ENCODE results near the gene CCDC38.

CCDC38 gene

GRCh38 chr12:95963096-95963495, 20.7 kb upstream of the CCDC38 start:
- FAIRE-seq (no peak), DNase-seq (ENCODE audit: extremely low spot score, insufficient read length, low read depth) (no peak)

- no peak for DNase-seq (ENCODE audit: extremely low spot score, insufficient read length, low read depth)
- no peak for FAIRE-seq
Observed at GRCh38 chr12:95962222-95962621, 19.8 kb upstream of the CCDC38 start.

- no peak for FAIRE-seq
- DNase-seq (ENCODE audit: extremely low spot score, insufficient read length, low read depth) = no peak
Observed at GRCh38 chr12:95960241-95960640, 17.8 kb upstream of the CCDC38 start.

GRCh38 chr12:95959107-95959506, 16.7 kb upstream of the CCDC38 start:
- FAIRE-seq = no peak
- DNase-seq (ENCODE audit: extremely low spot score, insufficient read length, low read depth) = no peak

GRCh38 chr12:95956557-95957145, 14.2 kb upstream of the CCDC38 start:
- no peak for FAIRE-seq
- DNase-seq (ENCODE audit: extremely low spot score, insufficient read length, low read depth) = no peak

- DNase-seq (ENCODE audit: extremely low spot score, insufficient read length, low read depth) = no peak
- no peak for FAIRE-seq
Observed at GRCh38 chr12:95955549-95956159, 13.2 kb upstream of the CCDC38 start.

GRCh38 chr12:95953000-95953399, 10.6 kb upstream of the CCDC38 start:
- no peak for DNase-seq (ENCODE audit: extremely low spot score, insufficient read length, low read depth)
- FAIRE-seq = no peak

GRCh38 chr12:95951515-95951914, 9.1 kb upstream of the CCDC38 start:
- DNase-seq (ENCODE audit: extremely low spot score, insufficient read length, low read depth) = no peak
- FAIRE-seq = no peak

- DNase-seq (ENCODE audit: extremely low spot score, insufficient read length, low read depth) (no peak), FAIRE-seq (no peak)
Observed at GRCh38 chr12:95949477-95950206, 7.2 kb upstream of the CCDC38 start.

- DNase-seq (ENCODE audit: extremely low spot score, insufficient read length, low read depth) (no peak), FAIRE-seq (no peak)
Observed at GRCh38 chr12:95944108-95944704, 1.8 kb upstream of the CCDC38 start.

GRCh38 chr12:95943330-95943842, 972 bp upstream of the CCDC38 start, which contains the start of gene AMDHD1:
TSS of gene AMDHD1 (plus strand) at chr12:95943331. CDS start at chr12:95943399, 68 bp downstream.
- DNase-seq (ENCODE audit: extremely low spot score, insufficient read length, low read depth) (peak; percentile 15), FAIRE-seq (no peak)

- no peak for FAIRE-seq
Observed at GRCh38 chr12:95942101-95942523, 302 bp downstream of the CCDC38 start.

GRCh38 chr12:95940514-95940913, 1.9 kb downstream of the CCDC38 start:
- DNase-seq (ENCODE audit: extremely low spot score, insufficient read length, low read depth) (no peak), FAIRE-seq (no peak)

More at GRCh38 chr12:95942101-95942523, 302 bp downstream of the CCDC38 start:
- no peak for DNase-seq (ENCODE audit: extremely low spot score, insufficient read length, low read depth)

- FAIRE-seq (no peak), DNase-seq (ENCODE audit: extremely low spot score, insufficient read length, low read depth) (no peak)
Observed at GRCh38 chr12:95922231-95922630, 20.2 kb downstream of the CCDC38 start.

- FAIRE-seq (no peak), DNase-seq (ENCODE audit: extremely low spot score, insufficient read length, low read depth) (no peak)
Observed at GRCh38 chr12:95919110-95919509, 23.3 kb downstream of the CCDC38 start.

GRCh38 chr12:95918194-95918993, 24.0 kb downstream of the CCDC38 start:
- FAIRE-seq = peak; percentile 87
- peak; percentile 14 for DNase-seq (ENCODE audit: extremely low spot score, insufficient read length, low read depth)

GRCh38 chr12:95909871-95910270, 32.5 kb downstream of the CCDC38 start:
- no peak for DNase-seq (ENCODE audit: extremely low spot score, insufficient read length, low read depth)
- no peak for FAIRE-seq

GRCh38 chr12:95908573-95908972, 33.8 kb downstream of the CCDC38 start:
- DNase-seq (ENCODE audit: extremely low spot score, insufficient read length, low read depth) (no peak), FAIRE-seq (no peak)

- FAIRE-seq (no peak), DNase-seq (ENCODE audit: extremely low spot score, insufficient read length, low read depth) (no peak)
Observed at GRCh38 chr12:95898081-95898480, 44.3 kb downstream of the CCDC38 start.

GRCh38 chr12:95896846-95897245, 45.6 kb downstream of the CCDC38 start:
- DNase-seq (ENCODE audit: extremely low spot score, insufficient read length, low read depth) (no peak), FAIRE-seq (no peak)

Measured in GM18507 (cell line).